Measurements from ENCODE around the gene TBC1D3C.
"Not testable (repeated sequence)": the region's sequence is repeated elsewhere in the genome, so short reads cannot be mapped to it uniquely, and the experiment has no call there.

DNA sequence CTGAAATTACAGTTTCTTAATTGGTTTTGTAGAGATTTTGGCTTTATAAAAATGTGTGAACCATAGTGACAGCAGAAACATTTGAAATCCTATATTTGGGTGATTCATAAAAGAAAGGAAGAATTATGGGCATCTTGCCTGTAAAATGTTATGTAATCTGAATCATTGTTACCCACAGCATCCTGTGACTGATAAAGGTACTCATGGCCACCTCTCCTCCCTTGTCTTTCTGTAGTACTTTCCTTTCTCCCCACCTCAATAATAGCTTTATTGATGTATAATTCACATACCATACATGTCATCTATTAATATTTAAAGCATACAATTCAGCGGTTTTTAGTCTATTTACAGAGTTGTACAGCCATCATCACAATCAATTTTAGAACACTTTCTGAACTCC lies 30.8 kb upstream of the TBC1D3C start:
- TF ChIP-seq, protein P1, sequence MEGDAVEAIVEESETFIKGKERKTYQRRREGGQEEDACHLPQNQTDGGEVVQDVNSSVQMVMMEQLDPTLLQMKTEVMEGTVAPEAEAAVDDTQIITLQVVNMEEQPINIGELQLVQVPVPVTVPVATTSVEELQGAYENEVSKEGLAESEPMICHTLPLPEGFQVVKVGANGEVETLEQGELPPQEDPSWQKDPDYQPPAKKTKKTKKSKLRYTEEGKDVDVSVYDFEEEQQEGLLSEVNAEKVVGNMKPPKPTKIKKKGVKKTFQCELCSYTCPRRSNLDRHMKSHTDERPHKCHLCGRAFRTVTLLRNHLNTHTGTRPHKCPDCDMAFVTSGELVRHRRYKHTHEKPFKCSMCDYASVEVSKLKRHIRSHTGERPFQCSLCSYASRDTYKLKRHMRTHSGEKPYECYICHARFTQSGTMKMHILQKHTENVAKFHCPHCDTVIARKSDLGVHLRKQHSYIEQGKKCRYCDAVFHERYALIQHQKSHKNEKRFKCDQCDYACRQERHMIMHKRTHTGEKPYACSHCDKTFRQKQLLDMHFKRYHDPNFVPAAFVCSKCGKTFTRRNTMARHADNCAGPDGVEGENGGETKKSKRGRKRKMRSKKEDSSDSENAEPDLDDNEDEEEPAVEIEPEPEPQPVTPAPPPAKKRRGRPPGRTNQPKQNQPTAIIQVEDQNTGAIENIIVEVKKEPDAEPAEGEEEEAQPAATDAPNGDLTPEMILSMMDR (IDR thresholded peaks at IDR 0.05), result not testable (repeated sequence)
- TF ChIP-seq POLR2A (IDR thresholded peaks at IDR 0.05), result not testable (repeated sequence)

Measured in Peyer's patch (tissue), 4 donors.